GM12878 (cell line): ENCODE data around the gene FGF1. TPM values are rescaled to one million over a fixed set of nuclear protein-coding genes. Genes with fewer than 3 reads are reported as not detected.

ENCODE experiments used
- ATAC-seq: fragments of 200-7000 bp; cut with Tn5 transposase; 3 replicates; pipeline ENCODE4 v1.9.1; 2020; ENCODE audit warnings: mild to moderate bottlenecking, moderate library complexity
- BruUV-seq: library from RNA; stranded (reverse); fragments of 400-500 nt; replicated peaks from 2 replicates; lab custom pipeline; 2021; lab: Mats Ljungman, UMichigan
- CTCF ChIA-PET: fragments of 300-600 bp; sonication (Branson Sonifier 250); formaldehyde crosslinking; extraction: SDS; loops from one replicate; lab custom pipeline; 2021; ENCODE audit warnings: inconsistent platforms; lab: Yijun Ruan, JAX
- POLR2A ChIA-PET: fragments of 350-600 bp; formaldehyde crosslinking; extraction: SDS; loops from one replicate; lab custom pipeline; 2021; ENCODE audit warnings: inconsistent platforms; lab: Charles Lee
- RAD21 ChIA-PET: fragments of 300-600 bp; sonication (Branson Sonifier 250); formaldehyde crosslinking; loops from one replicate; lab custom pipeline; 2023; ENCODE audit warnings: antibody characterized with exemption; ENCODE audit not compliant: unreplicated experiment; lab: Charles Lee
- SMC1A ChIA-PET: fragments of 300-600 bp; sonication (Branson Sonifier 250); formaldehyde crosslinking; loops from one replicate; lab custom pipeline; 2023; ENCODE audit not compliant: unreplicated experiment, uncharacterized antibody; lab: Charles Lee
- DNase-seq: peaks from one replicate; pipeline ENCODE4 v3.0.0-alpha.2; 2011; ENCODE audit warnings: low read depth, low spot score
- FAIRE-seq: peaks from 3 replicates; lab custom pipeline; 2011; peaks lifted over from hg19 to GRCh38; lab: Jason Lieb, UNC
- H2AFZ ChIP-seq: 2 replicates; pipeline ENCODE4 v1.6.0; 2011; ENCODE audit warnings: low read depth, low read length, control low read depth; ENCODE audit not compliant: control insufficient read depth
- H3K27ac ChIP-seq: 2 replicates; pipeline ENCODE4 v1.5.1; 2011; ENCODE audit warnings: control low read depth; ENCODE audit not compliant: control insufficient read depth, insufficient read depth
- H3K27me3 ChIP-seq, 2 experiments: replicated peaks in 1 of 2; 2 replicates each; pipeline versions ENCODE4 v1.6.0 to v1.6.1; 2011; ENCODE audit warnings: low read length in 1 of 2; ENCODE audit not compliant: control insufficient read depth in 2 of 2, insufficient read depth in 2 of 2
- H3K36me3 ChIP-seq, 2 experiments: 2 replicates each; pipeline ENCODE4 v1.5.1; 2011; ENCODE audit warnings: low read length in 1 of 2; ENCODE audit not compliant: control insufficient read depth in 2 of 2, insufficient read depth in 2 of 2
- H3K4me1 ChIP-seq: 2 replicates; pipeline ENCODE4 v1.6.1; 2011; ENCODE audit warnings: mild to moderate bottlenecking, low read length, moderate library complexity, mixed read lengths; ENCODE audit not compliant: control insufficient read depth, insufficient read depth
- H3K4me2 ChIP-seq: 2 replicates; pipeline ENCODE4 v1.6.0; 2011; ENCODE audit warnings: control low read depth; ENCODE audit not compliant: control insufficient read depth, insufficient read depth
- H3K4me3 ChIP-seq: fragments of 200-600 bp; sonication (generic); 2 replicates; pipeline ENCODE4 v1.5.1; 2016
- H3K79me2 ChIP-seq: 2 replicates; pipeline ENCODE4 v1.6.0; 2011; ENCODE audit warnings: low read length; ENCODE audit not compliant: control insufficient read depth, insufficient read depth
- H3K9ac ChIP-seq: 2 replicates; pipeline ENCODE4 v1.8.0; 2011; ENCODE audit warnings: low read length, control low read depth, mixed read lengths; ENCODE audit not compliant: control insufficient read depth, insufficient read depth
- H3K9me3 ChIP-seq: replicated peaks from 3 replicates; pipeline ENCODE4 v1.5.1; 2011; ENCODE audit warnings: mild to moderate bottlenecking, low read length; ENCODE audit not compliant: control insufficient read depth, insufficient read depth
- H4K20me1 ChIP-seq: 2 replicates; pipeline ENCODE4 v1.6.0; 2011; ENCODE audit not compliant: control insufficient read depth, insufficient read depth
- BRCA1 ChIP-seq: IDR thresholded peaks from 2 replicates; pipeline ENCODE4 v1.6.1; 2011; ENCODE audit warnings: low read depth, low read length, improper control_type of control experiment
- CBX5 ChIP-seq: sonication (generic); IDR thresholded peaks from 2 replicates; pipeline ENCODE4 v1.6.1; 2016; ENCODE audit warnings: low read depth, moderate library complexity, mild to moderate bottlenecking, inconsistent platforms
- EED ChIP-seq: sonication (generic); IDR thresholded peaks from 2 replicates; pipeline ENCODE4 v1.6.1; 2016; ENCODE audit warnings: antibody characterized with exemption, low read depth
- ESRRA ChIP-seq: IDR thresholded peaks from 2 replicates; pipeline ENCODE4 v1.6.1; 2012; ENCODE audit warnings: mild to moderate bottlenecking, low read length, improper control_type of control experiment
- ETV6 ChIP-seq, 2 experiments: fragments of 450-650 bp in 1 of 2; IDR thresholded peaks in 1 of 2; conservative IDR thresholded peaks in 1 of 2; 2 replicates each; pipeline ENCODE4 v1.6.1; 2014; ENCODE audit warnings: antibody characterized with exemption in 1 of 2, borderline replicate concordance in 1 of 2, low read depth in 1 of 2, mild to moderate bottlenecking in 1 of 2, moderate library complexity in 1 of 2
- NFYA ChIP-seq: IDR thresholded peaks from 2 replicates; pipeline ENCODE4 v1.6.1; 2011; ENCODE audit warnings: low read depth, mild to moderate bottlenecking, low read length, improper control_type of control experiment, borderline replicate concordance
- NR2F1 ChIP-seq: fragments of 450-650 bp; conservative IDR thresholded peaks from 2 replicates; pipeline ENCODE4 v1.6.1; 2017; ENCODE audit warnings: mild to moderate bottlenecking
- PKNOX1 ChIP-seq: fragments of 450-650 bp; IDR thresholded peaks from 2 replicates; pipeline ENCODE4 v1.6.1; 2016; ENCODE audit warnings: mild to moderate bottlenecking
- POLR2AphosphoS5 ChIP-seq: IDR thresholded peaks from 2 replicates; pipeline ENCODE4 v1.6.1; 2011; ENCODE audit warnings: mild to moderate bottlenecking, low read length, inconsistent platforms
- RB1 ChIP-seq: fragments of 450-650 bp; formaldehyde crosslinking; IDR thresholded peaks from 2 replicates; pipeline ENCODE4 v1.6.1; 2017; ENCODE audit warnings: mild to moderate bottlenecking, borderline replicate concordance
- RELA ChIP-seq: fragments of 450-650 bp; IDR thresholded peaks from 2 replicates; pipeline ENCODE4 v1.8.0; 2014; ENCODE audit warnings: borderline replicate concordance; ENCODE audit not compliant: partially characterized antibody
- RUNX3 ChIP-seq: IDR thresholded peaks from 2 replicates; pipeline ENCODE4 v1.6.1; 2012; ENCODE audit warnings: low read length, inconsistent platforms
- SMARCA5 ChIP-seq: fragments of 450-650 bp; IDR thresholded peaks from 2 replicates; pipeline ENCODE4 v1.6.1; 2017; ENCODE audit warnings: mild to moderate bottlenecking
- SPI1 ChIP-seq: IDR thresholded peaks from 2 replicates; pipeline ENCODE4 v1.6.1; 2011; ENCODE audit warnings: low read depth, mild to moderate bottlenecking, low read length, moderate library complexity, borderline replicate concordance; ENCODE audit not compliant: insufficient read depth
- STAT3 ChIP-seq: IDR thresholded peaks from 2 replicates; pipeline ENCODE4 v1.6.1; 2011; ENCODE audit warnings: low read depth, low read length, improper control_type of control experiment
- TBL1XR1 ChIP-seq: IDR thresholded peaks from 2 replicates; pipeline ENCODE4 v1.6.1; 2012; ENCODE audit warnings: low read depth, low read length, improper control_type of control experiment
- ZBTB11 ChIP-seq: fragments of 450-650 bp; formaldehyde crosslinking; IDR thresholded peaks from 2 replicates; pipeline ENCODE4 v1.5.0; 2022; ENCODE audit warnings: mild to moderate bottlenecking, missing genetic modification characterization
- ZNF24 ChIP-seq: fragments of 450-650 bp; IDR thresholded peaks from 2 replicates; pipeline ENCODE4 v1.6.1; 2017; ENCODE audit warnings: antibody characterized with exemption, mild to moderate bottlenecking
- ZNF274 ChIP-seq: IDR thresholded peaks from one replicate; pipeline ENCODE4 v1.8.0; 2011; ENCODE audit not compliant: insufficient read length, insufficient read depth
- ZNF622 ChIP-seq: fragments of 450-650 bp; IDR thresholded peaks from 2 replicates; pipeline ENCODE4 v1.6.1; 2017; ENCODE audit warnings: mild to moderate bottlenecking, inconsistent platforms
- WGBS: methylation state at CpG from one replicate; pipeline ENCODE4 v1.1.6; 2016; ENCODE audit warnings: low lambda C conversion rate; ENCODE audit not compliant: insufficient replicate concordance, insufficient coverage; ENCODE audit errors: missing lambda C conversion rate; 5-methylcytosine and 5-hydroxymethylcytosine counted together
- in situ Hi-C: fragments of 300-500 bp; cut with MboI; formaldehyde crosslinking; loops from 9 replicates; pipeline ENCODE4 v1.14.3; 2018; ENCODE audit warnings: mixed read lengths
- intact Hi-C: fragments of 100-400 bp; cut with micrococcal nuclease; formaldehyde crosslinking; loops from one replicate; pipeline ENCODE4 v1.14.2; 2022; ENCODE audit not compliant: unreplicated experiment
- polyA plus RNA-seq, 11 experiments: library from polyadenylated mRNA; depleted of rRNA in 4 of 11; unstranded in 6 of 11; stranded (reverse) in 5 of 11; fragments of >200 nt; fragmentation: Nextera tagmentation in 4 of 11; fragmentation: Illumina TruSeq in 1 of 11; extraction: Ambion mirVana in 4 of 11; extraction: Trizol in 1 of 11; gene quantifications; 1 replicate in 1 of 11; 2 replicates in 10 of 11; pipeline versions ENCODE4 v1.2.1 to v1.2.3, GENCODE V29; 2011 to 2016; ENCODE audit warnings: inconsistent platforms in 2 of 11, missing spikeins in 2 of 11, low read depth in 1 of 11
- total RNA-seq, 4 experiments: library from RNA; depleted of rRNA in 3 of 4; stranded (reverse); fragments of >200 nt in 3 of 4; fragmentation: Illumina TruSeq in 1 of 4; extraction: Trizol in 1 of 4; gene quantifications; 2 replicates each; pipeline versions ENCODE4 v1.2.1 to v1.2.3, GENCODE V29; 2013 to 2021

Gene FGF1
- total and polyA plus RNA-seq, 10 of the 15 experiments (the other 5 are each of a cell fraction or from before 2014, with no cell fraction given) = not detected

GRCh38 chr5:142660196-142660595, 25.7 kb downstream of the FGF1 start:
- no peaks in the 10 kb centered on the region for H3K9me3 ChIP-seq
- no peak for ATAC-seq
- no peaks in the 10 kb centered on the region for H3K79me2 ChIP-seq
- POLR2A ChIA-PET = no interaction called here
- no peak overlapping the region for H3K4me3 ChIP-seq
- BruUV-seq = no TSS peak
- no peak overlapping the region for H3K9ac ChIP-seq
- no peaks in the 10 kb centered on the region for H4K20me1 ChIP-seq
- H2AFZ ChIP-seq = no peak overlapping the region
- CTCF ChIA-PET = interaction anchor here (0.7 to 2.4 kb wide), 4 partner anchors 53 to 483 kb away, joined by 3 to 5 read pairs (median 4); no protein-coding TSS in a partner anchor
- FAIRE-seq = no peak
- H3K4me2 ChIP-seq = no peak overlapping the region
- in situ Hi-C loops (no loop called here), intact Hi-C loops (no loop called here)
- no peaks in the 10 kb centered on the region for H3K4me1 ChIP-seq
- no peak for DNase-seq
- RAD21 ChIA-PET = no interaction called here
- WGBS = 43% methylated on average over 9 of the region's 10 CpGs
- no peaks in the 10 kb centered on the region for H3K36me3 ChIP-seq
- H3K27me3 ChIP-seq = peaks cover 0 to 1% of the 10 kb centered on the region in 2 experiments; a peak in 2 of 4 replicates
- SMC1A ChIA-PET = no interaction called here
- TF ChIP-seq TBL1XR1 (no peak), BRCA1 (no peak), ESRRA (no peak), NFYA (no peak), SMARCA5 (no peak), RELA (no peak), NR2F1 (no peak), PKNOX1 (no peak), RUNX3 (no peak), ZNF622 (no peak), RB1 (no peak), ETV6 (conservative IDR thresholded peaks at IDR 0.05 in 1 of 2, IDR thresholded peaks at IDR 0.05 in 1 of 2; ENCODE audit: borderline replicate concordance in 1 of 2, low read depth in 1 of 2) (no peak), ZNF274 (no peak), CBX5 (no peak), EED (no peak), ZNF24 (no peak), ZBTB11 (CRISPR knock-in tag) (no peak), STAT3 (no peak), POLR2AphosphoS5 (no peak), SPI1 (no peak)
- no peak overlapping the region for H3K27ac ChIP-seq
